ENCODE data around the gene SERAC1.

- no peak for TF ChIP-seq POLR2A (IDR thresholded peaks at IDR 0.05)
- no peak for TF ChIP-seq CTCF (IDR thresholded peaks at IDR 0.05)
Observed at GRCh38 chr6:158164579-158165170, 3.4 kb downstream of the SERAC1 start.
